GM18511 (cell line): ENCODE data around the gene DOK5.

Source experiments
- ATAC-seq: cut with Tn5 transposase; IDR thresholded peaks from one replicate; pipeline ENCODE4 v1.9.1; 2021; ENCODE audit warnings: mild to moderate bottlenecking, moderate library complexity; ENCODE audit not compliant: unreplicated experiment

Gene DOK5

DNA sequence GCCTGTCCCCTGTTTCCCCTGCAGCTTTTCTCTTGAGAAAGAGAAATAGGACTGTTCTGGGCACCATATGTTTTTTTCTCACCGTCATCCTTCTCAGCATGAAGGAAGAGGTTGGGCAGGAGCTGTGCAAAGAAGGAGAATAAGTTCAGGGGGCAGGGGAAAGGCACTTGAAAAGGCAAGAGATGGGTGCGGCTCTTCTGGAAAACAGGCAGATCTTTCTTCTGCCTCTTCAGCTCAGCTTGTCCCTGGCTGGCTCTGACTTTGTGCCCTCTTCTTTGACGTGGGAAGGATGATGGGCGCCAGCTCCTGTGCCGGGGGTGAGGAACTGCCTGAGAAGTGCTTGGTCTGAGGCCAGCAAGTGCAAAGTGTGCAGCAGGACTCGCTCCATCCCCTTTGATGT, 206.5 kb downstream of the DOK5 start:
- ATAC-seq = no peak

DNA sequence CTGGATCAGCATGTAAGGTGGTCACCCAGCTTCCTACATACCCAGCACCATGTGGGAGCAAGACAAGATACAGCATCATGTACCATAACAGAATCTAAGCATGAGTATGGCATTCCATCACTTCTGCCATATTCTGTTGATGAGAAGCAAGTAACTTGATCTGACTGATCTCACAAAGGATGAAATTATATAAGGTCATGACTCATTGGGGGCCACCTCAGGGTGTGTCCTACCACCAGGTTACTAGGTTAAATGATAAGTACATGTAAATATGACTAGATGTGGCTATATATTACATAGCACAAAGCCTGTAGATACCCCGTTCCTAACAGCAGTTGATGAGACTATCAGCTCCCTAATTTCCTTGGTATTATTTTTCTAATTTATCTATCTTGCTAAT, 213.1 kb downstream of the DOK5 start:
- no peak for ATAC-seq

DNA sequence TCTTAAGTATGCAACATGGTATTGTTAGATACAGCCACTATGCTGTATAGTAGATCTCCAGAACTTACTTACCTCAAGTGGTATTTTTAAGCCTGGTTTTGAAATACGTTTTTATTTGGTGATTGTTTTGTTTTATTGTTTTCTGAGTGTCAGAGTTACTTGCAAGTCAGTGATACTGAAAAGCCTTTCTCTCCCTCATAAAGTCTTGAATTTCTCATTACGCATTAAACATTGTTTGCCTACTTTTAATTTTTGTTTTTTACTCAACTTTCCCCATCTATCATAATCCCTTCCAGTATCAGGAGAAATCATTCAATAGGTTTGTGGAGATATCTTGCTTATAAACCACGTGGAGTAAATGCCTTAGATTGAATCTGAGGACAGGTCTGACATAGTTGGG, 214.9 kb downstream of the DOK5 start:
- ATAC-seq = no peak

DNA sequence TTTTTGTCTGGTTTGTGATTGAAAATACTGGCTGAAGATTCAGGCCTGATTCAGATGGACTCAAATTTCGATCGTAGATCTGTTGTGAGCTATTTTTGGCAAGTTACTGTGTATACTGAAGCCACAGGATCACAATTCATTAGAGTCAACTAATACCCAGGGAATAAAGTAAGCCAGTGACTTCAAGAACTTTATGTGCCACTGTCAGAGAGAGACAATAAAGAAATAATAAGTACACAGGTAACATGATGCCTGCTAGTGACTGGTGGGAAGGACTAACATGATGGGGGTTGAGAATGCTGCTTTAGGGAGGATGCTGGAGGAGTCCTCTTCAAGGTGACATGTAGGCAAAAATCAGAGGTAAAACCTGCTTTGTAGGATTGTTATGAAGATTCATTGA, 215.9 kb downstream of the DOK5 start:
- ATAC-seq = no peak

DNA sequence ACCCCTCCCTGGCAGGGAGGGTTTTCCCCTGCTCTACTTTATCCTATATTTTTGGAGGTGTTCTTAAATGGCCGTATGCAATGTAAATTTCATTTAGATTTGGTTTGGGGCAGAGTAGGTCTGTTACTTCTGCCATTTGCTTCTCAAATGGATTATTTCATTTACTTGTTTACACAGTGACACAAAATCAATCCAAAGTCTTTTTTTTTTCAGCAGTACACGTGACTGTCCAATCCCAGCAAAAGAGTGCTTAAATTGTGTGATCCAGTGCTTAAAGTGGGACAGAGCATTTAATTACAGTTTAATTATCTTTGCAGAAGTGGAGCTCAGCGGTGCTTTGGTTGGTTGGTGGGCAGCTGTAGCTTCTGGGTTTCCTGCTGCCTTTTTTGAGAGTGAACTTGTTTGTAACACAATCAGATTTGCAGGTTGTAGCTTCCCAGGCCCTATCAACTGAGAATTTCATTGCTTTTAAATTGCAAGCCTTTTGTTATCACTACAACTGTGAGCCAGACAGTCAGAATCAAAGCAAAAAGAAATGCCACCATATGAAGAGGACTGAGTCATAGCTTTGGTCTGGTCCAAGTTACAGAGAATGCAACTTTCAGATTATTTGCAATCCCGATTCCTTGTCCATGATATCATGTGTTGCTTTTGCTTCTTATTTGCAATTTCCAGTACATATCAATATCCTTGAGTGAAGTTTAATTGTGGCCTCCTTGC, 216.9 kb downstream of the DOK5 start:
- no peak for ATAC-seq

DNA sequence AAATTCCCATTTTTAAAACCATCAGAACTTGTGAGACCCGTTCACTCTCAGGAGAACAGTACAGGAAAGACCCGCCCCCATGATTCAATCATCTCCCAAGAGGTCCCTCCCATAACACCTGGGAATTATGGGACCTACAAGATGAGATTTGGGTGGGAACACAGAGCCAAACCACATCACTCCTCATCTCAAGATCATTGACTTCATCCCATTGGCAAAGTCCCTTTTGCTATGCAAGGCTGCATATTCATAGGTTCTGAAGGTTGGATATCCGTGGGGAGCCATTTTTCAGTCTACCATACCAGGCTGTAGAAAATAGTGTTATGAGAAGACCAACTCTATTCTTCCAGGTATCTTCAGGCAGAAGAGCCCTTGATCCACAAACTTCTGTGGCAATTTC, 219.1 kb downstream of the DOK5 start:
- ATAC-seq = no peak

DNA sequence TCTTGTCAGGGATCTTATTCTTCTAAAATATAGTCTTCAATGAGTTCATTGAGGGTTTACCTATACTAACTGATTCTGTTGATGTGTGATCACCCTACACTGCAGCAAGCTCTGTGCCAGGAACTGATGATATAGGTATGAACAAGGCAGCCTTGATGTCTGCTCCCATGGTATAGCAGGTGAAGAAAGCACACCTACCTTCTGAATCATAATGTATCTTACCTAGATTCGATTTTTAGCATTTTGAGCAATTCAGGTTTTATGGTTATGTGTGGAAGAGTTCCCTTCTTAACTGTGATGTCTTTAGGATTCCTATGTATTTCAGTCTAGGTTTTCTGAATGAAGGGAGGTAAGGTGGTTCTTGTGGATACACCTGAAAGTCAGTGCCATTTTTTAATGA, 223.0 kb downstream of the DOK5 start:
- no peak for ATAC-seq
